H9 (cell line): ENCODE measurements around the gene ABHD12. TPM values are rescaled to one million over a fixed set of nuclear protein-coding genes. Genes with fewer than 3 reads are reported as not detected.

Experiments used
- DNase-seq: peaks from one replicate; pipeline ENCODE4 v3.0.0-alpha.2; 2017
- H2AFZ ChIP-seq: one replicate; pipeline ENCODE4 v1.6.1; 2013; ENCODE audit warnings: mild to moderate bottlenecking, low read length, control low read depth, moderate library complexity
- H2AK5ac ChIP-seq: 2 replicates; pipeline ENCODE4 v1.6.1; 2013; ENCODE audit warnings: low read length, control low read depth, mixed read lengths; ENCODE audit not compliant: insufficient read length
- H2BK120ac ChIP-seq: one replicate; pipeline ENCODE4 v1.6.1; 2013; ENCODE audit warnings: low read depth, mild to moderate bottlenecking, low read length, control low read depth, inconsistent platforms; ENCODE audit not compliant: poor library complexity, severe bottlenecking
- H2BK12ac ChIP-seq: 2 replicates; pipeline ENCODE4 v1.6.1; 2013; ENCODE audit warnings: low read length, control low read depth, mixed read lengths, low read depth; ENCODE audit not compliant: insufficient read length
- H2BK15ac ChIP-seq: 2 replicates; pipeline ENCODE4 v1.6.1; 2013; ENCODE audit warnings: low read depth, low read length, control low read depth
- H2BK20ac ChIP-seq: one replicate; pipeline ENCODE4 v1.6.1; 2013; ENCODE audit warnings: low read depth, mild to moderate bottlenecking, low read length, control low read depth, inconsistent platforms; ENCODE audit not compliant: poor library complexity, severe bottlenecking
- H2BK5ac ChIP-seq: 2 replicates; pipeline ENCODE4 v1.6.1; 2013; ENCODE audit warnings: low read length, control low read depth, mixed read lengths; ENCODE audit not compliant: insufficient read length
- H3K14ac ChIP-seq: 2 replicates; pipeline ENCODE4 v1.6.1; 2013; ENCODE audit warnings: low read length, control low read depth; ENCODE audit not compliant: insufficient read depth
- H3K18ac ChIP-seq: 2 replicates; pipeline ENCODE4 v1.6.1; 2013; ENCODE audit warnings: low read depth, mild to moderate bottlenecking, mixed read lengths, low read length, control low read depth; ENCODE audit not compliant: insufficient read length
- H3K23ac ChIP-seq: 2 replicates; pipeline ENCODE4 v1.6.1; 2013; ENCODE audit warnings: low read length, control low read depth, mixed read lengths, low read depth; ENCODE audit not compliant: insufficient read length
- H3K23me2 ChIP-seq: 2 replicates; pipeline ENCODE4 v1.6.1; 2013; ENCODE audit warnings: low read depth, mild to moderate bottlenecking, mixed read lengths, low read length, control low read depth; ENCODE audit not compliant: insufficient read length, poor library complexity, severe bottlenecking
- H3K27ac ChIP-seq: 2 replicates; pipeline ENCODE4 v1.5.1; 2013; ENCODE audit warnings: low read length, control low read depth, mixed read lengths, low read depth; ENCODE audit not compliant: insufficient read length
- H3K27me3 ChIP-seq: 2 replicates; pipeline ENCODE4 v1.6.1; 2013; ENCODE audit warnings: low read length, control low read depth, inconsistent platforms; ENCODE audit not compliant: insufficient read depth
- H3K4ac ChIP-seq: 2 replicates; pipeline ENCODE4 v1.6.1; 2013; ENCODE audit warnings: low read depth, mild to moderate bottlenecking, control low read depth, inconsistent platforms, low read length, moderate library complexity
- H3K4me1 ChIP-seq: 2 replicates; pipeline ENCODE4 v1.6.1; 2013; ENCODE audit warnings: low read length, control low read depth, inconsistent platforms; ENCODE audit not compliant: insufficient read depth
- H3K4me2 ChIP-seq: 2 replicates; pipeline ENCODE4 v1.6.1; 2013; ENCODE audit warnings: low read length, control low read depth, mixed read lengths; ENCODE audit not compliant: insufficient read length, insufficient read depth
- H3K56ac ChIP-seq: 2 replicates; pipeline ENCODE4 v1.6.1; 2013; ENCODE audit warnings: low read depth, mild to moderate bottlenecking, mixed read lengths, low read length, control low read depth; ENCODE audit not compliant: insufficient read length
- H3K79me1 ChIP-seq: 2 replicates; pipeline ENCODE4 v1.6.1; 2013; ENCODE audit warnings: low read depth, mild to moderate bottlenecking, moderate library complexity, low read length, control low read depth, inconsistent platforms; ENCODE audit not compliant: insufficient read depth, poor library complexity, severe bottlenecking
- H3K79me2 ChIP-seq: 2 replicates; pipeline ENCODE4 v1.6.1; 2013; ENCODE audit warnings: low read length, control low read depth, inconsistent platforms; ENCODE audit not compliant: insufficient read depth
- H3K9ac ChIP-seq: 2 replicates; pipeline ENCODE4 v1.6.1; 2013; ENCODE audit warnings: low read length, control low read depth, mixed read lengths; ENCODE audit not compliant: insufficient read length; ENCODE audit errors: extremely low read depth
- H3K9me3 ChIP-seq: one replicate; pipeline ENCODE4 v1.6.1; 2013; ENCODE audit warnings: low read depth, low read length, inconsistent platforms; ENCODE audit not compliant: control insufficient read depth
- H3T11ph ChIP-seq: one replicate; pipeline ENCODE4 v1.6.1; 2013; ENCODE audit warnings: mild to moderate bottlenecking, low read length, control low read depth, inconsistent platforms
- H4K20me1 ChIP-seq: one replicate; pipeline ENCODE4 v1.6.1; 2013; ENCODE audit not compliant: control insufficient read depth, insufficient read length, insufficient read depth
- H4K5ac ChIP-seq: 2 replicates; pipeline ENCODE4 v1.6.1; 2013; ENCODE audit warnings: low read depth, mild to moderate bottlenecking, mixed read lengths, low read length, control low read depth; ENCODE audit not compliant: insufficient read length
- H4K8ac ChIP-seq: replicated peaks from 2 replicates; pipeline ENCODE4 v1.6.1; 2013; ENCODE audit warnings: low read length, control low read depth, mixed read lengths, low read depth; ENCODE audit not compliant: insufficient read length
- H4K91ac ChIP-seq: 2 replicates; pipeline ENCODE4 v1.6.1; 2013; ENCODE audit warnings: low read depth, mild to moderate bottlenecking, moderate library complexity, mixed read lengths, low read length, control low read depth; ENCODE audit not compliant: insufficient read length
- H3K27ac Mint-ChIP-seq, 3 experiments: 2 replicates in 2 of 3; 3 replicates in 1 of 3; pipeline ENCODE4 v1.8.0; 2020 to 2021; ENCODE audit warnings: mixed read lengths in 3 of 3, mild to moderate bottlenecking in 1 of 3, moderate library complexity in 1 of 3
- H3K27me3 Mint-ChIP-seq: 2 replicates; pipeline ENCODE4 v1.8.0; 2021; ENCODE audit warnings: low read depth, mild to moderate bottlenecking, moderate library complexity, mixed read lengths
- H3K36me3 Mint-ChIP-seq, 3 experiments: 2 replicates in 2 of 3; 3 replicates in 1 of 3; pipeline ENCODE4 v1.8.0; 2020 to 2021; ENCODE audit warnings: low read depth in 3 of 3, mixed read lengths in 3 of 3; ENCODE audit not compliant: insufficient read depth in 1 of 3
- H3K4me1 Mint-ChIP-seq, 2 experiments: 2 replicates each; pipeline ENCODE4 v1.8.0; 2020; ENCODE audit warnings: mixed read lengths in 2 of 2
- H3K4me3 Mint-ChIP-seq, 2 experiments: 2 replicates in 1 of 2; 3 replicates in 1 of 2; pipeline ENCODE4 v1.8.0; 2020 to 2021; ENCODE audit warnings: mild to moderate bottlenecking in 2 of 2, mixed read lengths in 2 of 2, moderate library complexity in 1 of 2
- H3K9me3 Mint-ChIP-seq, 2 experiments: 2 replicates in 1 of 2; 3 replicates in 1 of 2; pipeline ENCODE4 v1.8.0; 2020; ENCODE audit warnings: mild to moderate bottlenecking in 2 of 2, mixed read lengths in 2 of 2, moderate library complexity in 1 of 2
- WGBS: extraction: QIAGEN DNeasy Blood & Tissue Kit; methylation state at CpG from one replicate; pipeline ENCODE4 v1.1.7; 2013; ENCODE audit warnings: missing lambda C conversion rate, low lambda C conversion rate, mixed read lengths; ENCODE audit not compliant: insufficient read length; ENCODE audit errors: extremely low coverage; 5-methylcytosine and 5-hydroxymethylcytosine counted together
- total RNA-seq: library from RNA; stranded (reverse); gene quantifications from 2 replicates; pipeline ENCODE4 v1.2.1, GENCODE V29; 2021
- TF ChIP-seq, protein P1 (sequence below): fragments of 200-600 bp; sonication (generic); conservative IDR thresholded peaks from 3 replicates; pipeline ENCODE4 v1.8.0; 2021; ENCODE audit warnings: antibody characterized with exemption, mild to moderate bottlenecking

Gene ABHD12
- total RNA-seq, 1 experiment from 2014 or later = 54.4 TPM

GRCh38 chr20:25389401-25389857 lies 1.2 kb downstream of the ABHD12 start:
- peaks cover 11% of the 10 kb centered on the region in 2 experiments for H3K4me1 Mint-ChIP-seq
- H3K27ac Mint-ChIP-seq = peak overlapping the region in 1 of 3 experiments; percentile 14; a peak in 1 of 7 replicates
- Histone ChIP-seq H3K23ac (no peak overlapping the region), H2BK12ac (no peak overlapping the region), H3K79me2 (peaks cover 11% of the 10 kb centered on the region; the same call in 1 of the 2 replicates), H2AFZ (no peak overlapping the region), H3K27ac (no peak overlapping the region), H3K27me3 (no peaks in the 10 kb centered on the region), H3K18ac (no peak overlapping the region), H3K4ac (no peak overlapping the region), H3K4me2 (peak overlapping the region; percentile 92), H3K9ac (peak overlapping the region; percentile 5), H2BK15ac (no peak overlapping the region), H3K79me1 (peaks cover 2% of the 10 kb centered on the region), H4K20me1 (no peaks in the 10 kb centered on the region), H3T11ph (no peak overlapping the region), H2BK5ac (no peak overlapping the region), H4K91ac (no peak overlapping the region), H4K5ac (no peak overlapping the region), H3K56ac (no peak overlapping the region), H3K14ac (no peak overlapping the region), H3K4me1 (no peaks in the 10 kb centered on the region), H3K23me2 (no peaks in the 10 kb centered on the region), H4K8ac (no peak overlapping the region), H3K9me3 (no peaks in the 10 kb centered on the region), H2AK5ac (no peak overlapping the region), H2BK20ac (no peak overlapping the region), H2BK120ac (no peak overlapping the region)
- TF ChIP-seq, protein P1, sequence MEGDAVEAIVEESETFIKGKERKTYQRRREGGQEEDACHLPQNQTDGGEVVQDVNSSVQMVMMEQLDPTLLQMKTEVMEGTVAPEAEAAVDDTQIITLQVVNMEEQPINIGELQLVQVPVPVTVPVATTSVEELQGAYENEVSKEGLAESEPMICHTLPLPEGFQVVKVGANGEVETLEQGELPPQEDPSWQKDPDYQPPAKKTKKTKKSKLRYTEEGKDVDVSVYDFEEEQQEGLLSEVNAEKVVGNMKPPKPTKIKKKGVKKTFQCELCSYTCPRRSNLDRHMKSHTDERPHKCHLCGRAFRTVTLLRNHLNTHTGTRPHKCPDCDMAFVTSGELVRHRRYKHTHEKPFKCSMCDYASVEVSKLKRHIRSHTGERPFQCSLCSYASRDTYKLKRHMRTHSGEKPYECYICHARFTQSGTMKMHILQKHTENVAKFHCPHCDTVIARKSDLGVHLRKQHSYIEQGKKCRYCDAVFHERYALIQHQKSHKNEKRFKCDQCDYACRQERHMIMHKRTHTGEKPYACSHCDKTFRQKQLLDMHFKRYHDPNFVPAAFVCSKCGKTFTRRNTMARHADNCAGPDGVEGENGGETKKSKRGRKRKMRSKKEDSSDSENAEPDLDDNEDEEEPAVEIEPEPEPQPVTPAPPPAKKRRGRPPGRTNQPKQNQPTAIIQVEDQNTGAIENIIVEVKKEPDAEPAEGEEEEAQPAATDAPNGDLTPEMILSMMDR = no peak
- no peaks in the 10 kb centered on the region; the same call in 1 of the 2 replicates for H3K27me3 Mint-ChIP-seq
- DNase-seq = no peak
- WGBS = no CpG with 5 or more reads among the region's 19 CpGs
- H3K36me3 Mint-ChIP-seq = peaks cover 15 to 25% (median 19%) of the 10 kb centered on the region in 3 experiments
- no peaks in the 10 kb centered on the region for H3K9me3 Mint-ChIP-seq
- H3K4me3 Mint-ChIP-seq = peak overlapping the region; percentile 77 to 92
